Right lobe of liver (tissue), 4 donors: ENCODE results near the gene CD81.

Experiments
- CTCF ChIP-seq, 4 donors: fragments of 200-600 bp in 3 of 4; fragments of 450-650 bp in 1 of 4; IDR thresholded peaks; one replicate each; pipeline versions ENCODE4 v1.5.1 to v1.8.0; 2016 to 2022; ENCODE audit warnings: antibody characterized with exemption in 4 of 4, mild to moderate bottlenecking in 2 of 4
- POLR2A ChIP-seq: fragments of 450-650 bp; IDR thresholded peaks from one replicate; pipeline ENCODE4 v1.6.1; 2017; ENCODE audit warnings: antibody characterized with exemption, mild to moderate bottlenecking
- donor health status: DM: no; HTN: no; CAD: no.
- donor health status: DM: no; HTN: no; CAD: no.
- donor health status: DM: no; HTN: yes; CAD: no.

DNA sequence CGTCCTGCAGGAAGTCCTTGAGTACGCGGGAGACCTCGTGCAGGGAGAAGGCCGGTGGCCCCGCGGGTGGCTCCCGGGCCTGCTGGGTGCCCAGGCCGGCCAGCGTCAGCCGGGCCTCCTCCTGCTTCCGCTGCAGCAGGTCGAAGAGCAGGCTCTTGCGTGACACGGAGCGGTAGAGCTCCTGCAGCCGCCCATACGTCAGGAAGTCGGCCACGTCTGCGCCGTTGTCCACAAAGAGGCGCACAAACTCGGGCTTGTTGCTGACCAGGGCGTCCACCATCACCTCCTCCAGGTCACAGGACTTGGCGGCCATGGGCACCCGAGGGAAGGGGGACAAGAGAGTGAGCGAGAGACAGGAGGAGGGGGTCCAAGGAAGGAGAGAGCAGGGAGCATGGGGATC, 38.1 kb downstream of the CD81 start:
- no peak for TF ChIP-seq CTCF (IDR thresholded peaks at IDR 0.05)
- TF ChIP-seq POLR2A: no peak
